Osteoblast (primary cell): ENCODE results near the gene P3H2. TPM values are rescaled to one million over a fixed set of nuclear protein-coding genes. Genes with fewer than 3 reads are reported as not detected.
"Not testable (repeated sequence)": the region's sequence is repeated elsewhere in the genome, so short reads cannot be mapped to it uniquely, and the experiment has no call there.

ENCODE experiments used
- DNase-seq: peaks from one replicate; pipeline ENCODE4 v3.0.0; 2011; ENCODE audit warnings: low spot score, mixed read lengths; ENCODE audit not compliant: insufficient read length; ENCODE audit errors: missing footprints
- H2AFZ ChIP-seq: 2 replicates; pipeline ENCODE4 v1.6.0; 2011; ENCODE audit warnings: mild to moderate bottlenecking, low read length
- H3K27ac ChIP-seq: 2 replicates; pipeline ENCODE4 v1.5.1; 2011; ENCODE audit warnings: mild to moderate bottlenecking, low read depth, low read length, moderate library complexity
- H3K27me3 ChIP-seq: 2 replicates; pipeline ENCODE4 v1.6.0; 2012; ENCODE audit warnings: mild to moderate bottlenecking, control low read depth, inconsistent platforms, low read length, moderate library complexity; ENCODE audit not compliant: insufficient read depth
- H3K36me3 ChIP-seq: 2 replicates; pipeline ENCODE4 v1.5.1; 2011; ENCODE audit warnings: mild to moderate bottlenecking, low read length, control low read depth, moderate library complexity; ENCODE audit not compliant: insufficient read depth
- H3K4me1 ChIP-seq: 2 replicates; pipeline ENCODE4 v1.5.1; 2011; ENCODE audit warnings: mild to moderate bottlenecking, low read length, control low read depth, moderate library complexity; ENCODE audit not compliant: insufficient read depth
- H3K4me2 ChIP-seq: 2 replicates; pipeline ENCODE4 v1.6.0; 2011; ENCODE audit warnings: mild to moderate bottlenecking, low read length; ENCODE audit not compliant: insufficient read depth
- H3K4me3 ChIP-seq: fragments of 200-600 bp; sonication (generic); 3 replicates; pipeline ENCODE4 v1.5.1; 2012; ENCODE audit warnings: mild to moderate bottlenecking, low read length, inconsistent platforms; ENCODE audit not compliant: insufficient read depth
- H3K79me2 ChIP-seq: 2 replicates; pipeline ENCODE4 v1.6.0; 2012; ENCODE audit warnings: mild to moderate bottlenecking, low read length, control low read depth, inconsistent platforms; ENCODE audit not compliant: insufficient read depth
- H3K9me3 ChIP-seq: 2 replicates; pipeline ENCODE4 v1.5.1; 2011; ENCODE audit warnings: low read depth, low read length, control low read depth
- H4K20me1 ChIP-seq: 2 replicates; pipeline ENCODE4 v1.6.0; 2012; ENCODE audit warnings: mild to moderate bottlenecking, low read length, control low read depth; ENCODE audit not compliant: insufficient read depth
- CTCF ChIP-seq: IDR thresholded peaks from 2 replicates; pipeline ENCODE4 v1.5.1; 2011; ENCODE audit warnings: mild to moderate bottlenecking, low read depth, low read length, moderate library complexity; ENCODE audit errors: extremely low read depth
- total RNA-seq: library from RNA; depleted of rRNA; stranded (reverse); fragments of >200 nt; gene quantifications from 2 replicates; pipeline ENCODE4 v1.2.3, GENCODE V29; 2012

The P3H2 gene
- total RNA-seq, 1 donor: 13.4 TPM

- peak overlapping the region; percentile 46 for H3K27ac ChIP-seq
- no peaks in the 10 kb centered on the region for H4K20me1 ChIP-seq
- peak overlapping the region; percentile 60 for H3K4me2 ChIP-seq
- no peak overlapping the region for H3K4me3 ChIP-seq
- no peaks in the 10 kb centered on the region for H3K9me3 ChIP-seq
- no peaks in the 10 kb centered on the region for H3K27me3 ChIP-seq
- no peaks in the 10 kb centered on the region for H3K36me3 ChIP-seq
- peaks cover 3% of the 10 kb centered on the region for H3K79me2 ChIP-seq
- DNase-seq: no peak
- H3K4me1 ChIP-seq: peaks cover 29% of the 10 kb centered on the region
- H2AFZ ChIP-seq: peak overlapping the region; percentile 84
- TF ChIP-seq CTCF: no peak
Measured at GRCh38 chr3:190072856-190073255, 47.8 kb downstream of the P3H2 start.

- not testable (repeated sequence) for H3K79me2 ChIP-seq, DNase-seq, H3K36me3 ChIP-seq, H4K20me1 ChIP-seq, H3K4me3 ChIP-seq, H3K9me3 ChIP-seq, H3K4me2 ChIP-seq, H3K27me3 ChIP-seq, H2AFZ ChIP-seq, H3K27ac ChIP-seq
- peaks cover 21% of the 10 kb centered on the region for H3K4me1 ChIP-seq
Measured at GRCh38 chr3:190071921-190072320, 48.8 kb downstream of the P3H2 start.

- TF ChIP-seq CTCF: no peak
Measured at GRCh38 chr3:190070622-190071347, 49.9 kb downstream of the P3H2 start.

GRCh38 chr3:190065204-190065603, 55.5 kb downstream of the P3H2 start:
- H3K27ac ChIP-seq: no peak overlapping the region
- H2AFZ ChIP-seq: no peak overlapping the region
- no peak overlapping the region for H3K4me2 ChIP-seq
- no peaks in the 10 kb centered on the region for H4K20me1 ChIP-seq
- peaks cover 14% of the 10 kb centered on the region for H3K4me1 ChIP-seq
- H3K27me3 ChIP-seq: no peaks in the 10 kb centered on the region
- no peak for DNase-seq
- no peaks in the 10 kb centered on the region for H3K9me3 ChIP-seq
- no peak overlapping the region for H3K4me3 ChIP-seq
- H3K36me3 ChIP-seq: no peaks in the 10 kb centered on the region
- H3K79me2 ChIP-seq: peaks cover 1% of the 10 kb centered on the region
- TF ChIP-seq CTCF: no peak

More at GRCh38 chr3:190070622-190071347, 49.9 kb downstream of the P3H2 start:
- Histone ChIP-seq H4K20me1 (no peaks in the 10 kb centered on the region), H3K4me1 (peaks cover 11% of the 10 kb centered on the region), H3K9me3 (no peaks in the 10 kb centered on the region), H3K4me2 (no peak overlapping the region), H3K4me3 (no peak overlapping the region), H3K27ac (no peak overlapping the region), H3K27me3 (no peaks in the 10 kb centered on the region), H3K79me2 (peaks cover 3% of the 10 kb centered on the region), H2AFZ (no peak overlapping the region), H3K36me3 (no peaks in the 10 kb centered on the region)
- DNase-seq: no peak
